GM18498 (cell line): Measurements from ENCODE around the gene CECR2.
"Not testable (repeated sequence)": the region's sequence is repeated elsewhere in the genome, so short reads cannot be mapped to it uniquely, and the experiment has no call there.

ENCODE experiments used
- ATAC-seq: cut with Tn5 transposase; IDR thresholded peaks from one replicate; pipeline ENCODE4 v1.9.1; 2021; ENCODE audit warnings: mild to moderate bottlenecking, moderate library complexity; ENCODE audit not compliant: unreplicated experiment

Gene CECR2

GRCh38 chr22:17562906-17563870 lies 193.9 kb downstream of the CECR2 start, which contains the start of gene SLC25A18:
TSS of gene SLC25A18 (plus strand) at chr22:17563498. CDS start at chr22:17579945, 16,447 bp downstream.
- ATAC-seq: no peak

DNA sequence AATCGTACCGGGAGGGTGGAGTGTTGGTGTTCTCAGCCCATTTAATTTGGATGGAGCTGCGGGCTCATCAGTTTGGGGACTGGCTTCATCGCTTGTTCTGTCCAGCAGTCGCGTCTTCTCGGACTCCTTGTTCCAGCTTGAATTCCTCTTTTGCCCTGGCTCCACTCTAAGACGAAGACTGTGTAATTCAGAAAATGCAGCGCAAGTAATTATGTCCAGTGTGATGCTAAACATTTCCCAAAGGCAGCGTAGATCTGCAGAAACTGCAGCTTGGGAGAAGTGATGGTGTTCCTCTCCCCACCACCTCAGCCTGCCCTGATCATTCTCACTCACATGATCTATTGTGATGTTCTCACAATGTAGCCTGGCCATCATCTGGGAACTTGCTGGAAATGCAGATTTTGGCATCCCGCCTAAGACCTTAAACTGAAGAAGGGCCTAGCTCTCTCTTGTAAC lies 194.7 kb downstream of the CECR2 start:
- no peak for ATAC-seq

DNA sequence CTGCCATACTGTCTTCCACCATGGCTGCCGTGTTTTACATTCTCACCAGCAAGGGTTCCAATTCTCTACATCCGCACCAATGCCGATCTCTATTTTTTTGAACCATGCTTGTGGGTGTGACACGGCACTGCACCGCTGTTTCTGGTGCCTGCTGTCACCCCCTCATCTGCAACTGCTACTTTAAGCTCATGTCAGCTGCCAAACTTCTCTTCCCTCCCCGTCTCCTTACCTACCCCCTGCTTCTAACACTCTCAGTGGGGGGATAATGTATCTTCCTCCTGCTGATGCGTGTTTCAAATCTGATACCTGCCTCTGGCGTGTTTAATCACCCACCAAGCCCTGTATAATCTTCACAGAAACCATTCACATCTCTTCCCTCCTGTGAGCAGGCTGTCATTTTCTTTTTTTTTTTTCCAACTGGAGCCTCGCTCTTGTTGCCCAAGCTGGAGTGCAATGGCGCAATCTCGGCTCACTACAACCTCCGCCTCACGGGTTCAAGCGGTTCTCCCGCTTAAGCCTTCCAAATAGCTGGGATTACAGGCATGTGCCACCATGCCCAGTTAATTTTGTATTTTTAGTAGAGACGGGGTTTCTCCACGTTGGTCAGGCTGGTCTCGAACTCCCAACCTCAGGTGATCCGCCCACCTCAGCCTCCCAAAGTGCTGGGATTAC lies 196.9 kb downstream of the CECR2 start:
- not testable (repeated sequence) for ATAC-seq

- ATAC-seq: no peak
Observed at GRCh38 chr22:17566776-17567175, 197.5 kb downstream of the CECR2 start.

DNA sequence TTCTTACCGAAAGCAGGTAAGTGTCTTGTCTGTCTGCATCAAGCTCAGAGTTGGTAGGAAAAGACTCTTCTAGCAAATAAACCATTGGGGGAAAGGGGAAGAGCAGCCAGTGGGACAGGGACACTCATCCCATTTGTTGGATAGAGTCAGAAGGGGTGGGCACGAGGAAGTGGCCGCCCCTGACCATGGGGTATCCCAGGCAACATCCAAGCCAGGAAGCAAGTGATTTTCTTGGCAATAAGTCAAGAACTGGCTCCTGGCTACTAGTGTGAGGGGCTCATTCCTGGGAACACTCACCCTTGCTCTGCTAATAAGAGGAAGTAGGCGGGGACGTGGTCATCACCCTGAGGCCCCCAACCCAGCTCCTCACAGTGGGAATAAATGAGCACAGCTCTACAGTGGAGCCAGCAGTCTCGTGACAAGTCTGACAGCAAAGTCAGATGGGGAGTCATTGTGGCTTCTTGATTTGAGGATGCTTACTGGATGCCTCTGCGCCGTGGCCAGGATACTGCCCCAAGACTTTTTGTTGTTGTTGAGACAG lies 200.8 kb downstream of the CECR2 start:
- ATAC-seq: no peak

- ATAC-seq: no peak
Observed at GRCh38 chr22:17570851-17571631, 201.8 kb downstream of the CECR2 start.

DNA sequence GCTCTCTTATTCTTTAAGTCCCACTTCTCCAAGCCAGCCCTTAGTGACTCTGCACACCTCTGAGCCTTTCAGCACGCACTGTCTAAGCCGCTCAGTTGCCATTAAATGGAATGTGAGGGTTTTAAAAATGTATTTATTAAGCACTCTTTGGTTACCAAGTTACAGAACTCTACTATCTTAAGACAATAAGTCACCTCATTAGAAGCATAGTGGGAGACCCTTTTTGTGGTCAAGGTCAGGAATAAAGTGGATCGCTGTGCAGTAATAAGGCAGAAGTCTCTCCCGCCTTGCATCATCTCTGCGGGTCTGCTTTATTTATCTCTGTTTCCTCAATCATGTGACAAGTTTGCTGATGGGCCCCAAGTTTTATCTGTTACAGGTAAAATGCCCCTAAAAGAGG lies 205.9 kb downstream of the CECR2 start:
- ATAC-seq: no peak

- ATAC-seq: no peak
Observed at GRCh38 chr22:17575681-17576080, 206.4 kb downstream of the CECR2 start.

DNA sequence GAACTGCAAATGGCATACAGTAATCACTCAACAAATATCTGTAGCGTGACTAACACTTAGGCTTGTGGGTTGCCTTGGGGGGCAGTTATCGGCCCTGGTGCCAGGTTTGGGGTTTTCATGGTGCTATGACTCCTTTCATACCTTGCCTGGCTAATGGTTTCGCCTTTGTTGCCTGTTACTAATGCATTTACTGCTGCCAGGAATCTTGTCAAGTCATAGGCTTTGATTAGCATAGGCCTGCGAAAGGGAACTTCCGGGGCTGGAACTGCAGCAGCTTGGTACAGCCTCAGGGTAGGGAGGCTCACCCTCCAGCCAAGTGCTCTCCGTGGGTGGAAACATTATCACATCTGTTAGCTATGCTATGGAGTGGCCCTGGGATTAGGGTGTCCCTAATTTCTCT lies 207.2 kb downstream of the CECR2 start:
- no peak for ATAC-seq

DNA sequence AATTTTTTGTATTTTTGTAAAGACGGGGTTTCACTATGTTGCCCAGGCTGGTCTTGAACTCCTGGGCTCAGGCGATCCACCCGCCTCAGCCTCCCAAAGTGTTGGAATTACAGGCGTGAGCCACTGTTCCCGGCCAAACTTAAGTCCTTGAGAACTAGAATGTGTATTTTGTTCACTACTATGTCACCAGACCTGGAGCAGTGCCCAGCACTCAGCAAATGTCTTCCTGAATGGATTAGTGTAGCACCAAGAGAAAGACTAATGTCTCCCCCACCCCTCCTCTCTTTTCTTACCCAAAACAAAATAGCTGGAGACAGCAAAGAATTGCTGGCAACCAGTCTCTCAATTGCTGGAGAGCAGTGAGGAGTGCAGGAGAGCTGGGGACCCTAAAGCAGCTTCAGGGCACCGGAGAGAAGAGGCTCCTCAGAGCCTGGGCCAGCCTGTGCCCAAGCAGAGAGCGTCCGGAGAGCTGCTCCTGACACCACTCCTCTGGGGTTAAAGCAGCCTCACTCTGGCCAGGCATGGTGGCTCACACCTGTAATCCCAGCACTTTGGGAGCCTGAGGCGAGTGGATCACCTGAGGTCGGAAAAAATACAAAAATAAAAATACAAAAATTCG lies 209.0 kb downstream of the CECR2 start:
- ATAC-seq: no peak

DNA sequence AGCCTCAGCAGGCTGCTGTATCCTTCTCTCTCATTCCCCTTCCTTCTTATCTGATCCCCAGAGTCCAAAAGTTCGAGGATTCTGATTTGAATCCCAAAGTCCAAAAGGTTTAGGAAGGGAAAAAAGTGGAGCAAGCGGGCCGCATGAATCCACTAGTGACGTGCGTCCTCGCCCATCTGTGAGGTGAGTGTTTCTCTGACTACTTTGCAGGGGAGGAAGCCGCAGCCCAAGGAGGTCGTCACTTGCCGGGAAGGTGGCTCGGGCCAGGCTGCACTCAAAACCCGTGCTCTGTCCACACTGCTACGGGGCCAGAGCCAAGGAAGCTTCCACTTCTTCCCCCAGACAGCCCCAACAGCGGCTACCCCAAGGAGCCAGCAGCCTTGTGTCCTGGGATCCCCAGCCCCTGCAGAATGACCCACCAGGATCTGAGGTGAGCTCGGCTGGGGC lies 210.3 kb downstream of the CECR2 start:
- ATAC-seq: no peak

- ATAC-seq: no peak
Observed at GRCh38 chr22:17580441-17581031, 211.3 kb downstream of the CECR2 start.

GRCh38 chr22:17581056-17581455 lies 211.8 kb downstream of the CECR2 start:
- ATAC-seq: no peak

- ATAC-seq: no peak
Observed at GRCh38 chr22:17581631-17582030, 212.4 kb downstream of the CECR2 start.

GRCh38 chr22:17583151-17583550 lies 213.9 kb downstream of the CECR2 start:
- ATAC-seq: no peak

GRCh38 chr22:17586831-17587440 lies 217.7 kb downstream of the CECR2 start:
- ATAC-seq: no peak

- ATAC-seq: no peak
Observed at GRCh38 chr22:17587629-17588028, 218.4 kb downstream of the CECR2 start.

DNA sequence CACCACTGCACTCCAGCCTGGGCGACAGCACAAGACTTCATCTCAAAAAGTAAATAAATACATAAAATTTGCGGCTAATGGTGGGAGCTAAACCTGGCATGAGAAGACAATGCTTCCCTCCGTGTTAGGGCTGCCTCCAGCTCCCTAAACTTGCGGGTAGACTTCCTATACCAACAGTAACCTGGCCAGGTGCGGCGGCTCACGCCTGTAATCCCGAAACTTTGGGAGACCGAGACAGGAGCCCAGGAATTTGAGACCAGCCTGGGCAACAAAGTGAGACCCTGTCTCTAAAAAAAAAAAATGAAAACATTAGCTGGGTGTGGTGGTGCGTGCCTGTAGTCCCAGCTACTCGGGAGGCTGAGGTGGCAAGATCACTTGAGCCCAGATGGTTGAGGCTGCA lies 219.3 kb downstream of the CECR2 start:
- no peak for ATAC-seq

- no peak for ATAC-seq
Observed at GRCh38 chr22:17589810-17590375, 220.6 kb downstream of the CECR2 start.
